Measurements from ENCODE around the gene ZNF550. TPM values are rescaled to one million over a fixed set of nuclear protein-coding genes. Genes with fewer than 3 reads are reported as not detected.

Gene ZNF550
- polyA plus RNA-seq, result 8.8 TPM

GRCh38 chr19:57559404-57560025, at the start of gene ZNF550:
TSS of gene ZNF550 (minus strand) at chr19:57559863. CDS start at chr19:57559682, 181 bp downstream.
- Mint-ChIP-seq H3K36me3 (peaks cover 14% of the 10 kb centered on the region), H3K4me3 (peak within 1 kb of the TSS; percentile 88 to 99 (median 95)), H3K9me3 (peaks cover 10 to 28% (median 23%) of the 10 kb centered on the region in 3 donors), H3K27ac (peak within 1 kb of the TSS in 2 of 3 donors; percentile 67 to 88), H3K27me3 (no peaks in the 10 kb centered on the region), H3K4me1 (peaks cover 10 to 21% (median 18%) of the 10 kb centered on the region in 3 donors)

GRCh38 chr19:57606931-57607330, 47.3 kb upstream of the ZNF550 start:
- peaks cover 15 to 37% (median 22%) of the 10 kb centered on the region in 3 donors for H3K9me3 Mint-ChIP-seq

GRCh38 chr19:57599761-57600383, 40.2 kb upstream of the ZNF550 start, which contains the start of gene ZNF530:
TSS of gene ZNF530 (plus strand) at chr19:57599885. CDS start at chr19:57604346, 4,461 bp downstream.
- Mint-ChIP-seq H3K9me3 (peaks cover 10 to 36% (median 22%) of the 10 kb centered on the region in 3 donors), H3K27me3 (peaks cover 3% of the 10 kb centered on the region), H3K4me1 (peaks cover 4 to 12% (median 5%) of the 10 kb centered on the region in 3 donors), H3K27ac (peak within 1 kb of the TSS; percentile 10 to 78 (median 24)), H3K36me3 (peaks cover 24% of the 10 kb centered on the region), H3K4me3 (peak within 1 kb of the TSS; percentile 88 to 95 (median 92))

More at GRCh38 chr19:57606931-57607330, 47.3 kb upstream of the ZNF550 start:
- Mint-ChIP-seq H3K27me3 (no peaks in the 10 kb centered on the region), H3K36me3 (peaks cover 34% of the 10 kb centered on the region), H3K4me3 (no peak overlapping the region), H3K4me1 (peaks cover 0 to 2% (median 0%) of the 10 kb centered on the region in 3 donors), H3K27ac (no peak overlapping the region)

GRCh38 chr19:57599377-57599760, 39.7 kb upstream of the ZNF550 start:
- Mint-ChIP-seq H3K4me1 (peaks cover 4 to 12% (median 5%) of the 10 kb centered on the region in 3 donors), H3K27ac (peak overlapping the region; percentile 10 to 78 (median 24)), H3K27me3 (peaks cover 3% of the 10 kb centered on the region), H3K9me3 (peaks cover 10 to 31% (median 18%) of the 10 kb centered on the region in 3 donors), H3K4me3 (peak overlapping the region; percentile 88 to 95 (median 92)), H3K36me3 (peaks cover 21% of the 10 kb centered on the region)

GRCh38 chr19:57587529-57587928, 27.9 kb upstream of the ZNF550 start:
- H3K4me1 Mint-ChIP-seq, result peaks cover 7 to 18% (median 12%) of the 10 kb centered on the region in 3 donors
- no peaks in the 10 kb centered on the region for H3K27me3 Mint-ChIP-seq
- H3K36me3 Mint-ChIP-seq, result peaks cover 49% of the 10 kb centered on the region
- peak overlapping the region in 1 of 3 donors; percentile 20 for H3K27ac Mint-ChIP-seq
- H3K9me3 Mint-ChIP-seq, result peaks cover 29 to 49% (median 34%) of the 10 kb centered on the region in 3 donors
- peak overlapping the region in 2 of 4 donors; percentile 1 to 33 for H3K4me3 Mint-ChIP-seq

- H3K27ac Mint-ChIP-seq, result peak within 1 kb of the TSS; percentile 53 to 92 (median 83)
- peak within 1 kb of the TSS; percentile 90 to 100 (median 94) for H3K4me3 Mint-ChIP-seq
- H3K4me1 Mint-ChIP-seq, result peaks cover 11 to 20% (median 18%) of the 10 kb centered on the region in 3 donors
- peaks cover 21 to 29% (median 26%) of the 10 kb centered on the region in 3 donors for H3K9me3 Mint-ChIP-seq
- no peaks in the 10 kb centered on the region for H3K27me3 Mint-ChIP-seq
- H3K36me3 Mint-ChIP-seq, result peaks cover 31% of the 10 kb centered on the region
Observed at GRCh38 chr19:57583521-57584416, 24.1 kb upstream of the ZNF550 start, which contains the start of gene ZIK1. TSS of gene ZIK1 (plus strand) at chr19:57584145. CDS start at chr19:57584357, 212 bp downstream.

GRCh38 chr19:57583104-57583520, 23.4 kb upstream of the ZNF550 start:
- Mint-ChIP-seq H3K4me3 (peak overlapping the region in 3 of 4 donors; percentile 9 to 93 (median 90)), H3K9me3 (peaks cover 17 to 28% (median 23%) of the 10 kb centered on the region in 3 donors), H3K36me3 (peaks cover 25% of the 10 kb centered on the region), H3K4me1 (peaks cover 13 to 20% (median 19%) of the 10 kb centered on the region in 3 donors), H3K27me3 (no peaks in the 10 kb centered on the region), H3K27ac (no peak overlapping the region)

GRCh38 chr19:57578487-57579205, 19.0 kb upstream of the ZNF550 start, which contains the start of gene ZNF416:
TSS of gene ZNF416 (minus strand) at chr19:57578911. CDS start at chr19:57578704, 207 bp downstream.
- H3K4me1 Mint-ChIP-seq, result peaks cover 8 to 17% (median 16%) of the 10 kb centered on the region in 3 donors
- peaks cover 12 to 35% (median 27%) of the 10 kb centered on the region in 3 donors for H3K9me3 Mint-ChIP-seq
- H3K27me3 Mint-ChIP-seq, result no peaks in the 10 kb centered on the region
- peaks cover 32% of the 10 kb centered on the region for H3K36me3 Mint-ChIP-seq
- H3K4me3 Mint-ChIP-seq, result peak within 1 kb of the TSS; percentile 83 to 94 (median 91)
- peak within 1 kb of the TSS; percentile 67 to 88 (median 85) for H3K27ac Mint-ChIP-seq

- Mint-ChIP-seq H3K4me3 (peak overlapping the region in 3 of 4 donors; percentile 23 to 74 (median 62)), H3K9me3 (peaks cover 13 to 43% (median 39%) of the 10 kb centered on the region in 3 donors), H3K27me3 (no peaks in the 10 kb centered on the region), H3K27ac (peak overlapping the region in 1 of 3 donors; percentile 34), H3K36me3 (peaks cover 40% of the 10 kb centered on the region), H3K4me1 (peaks cover 6 to 16% (median 15%) of the 10 kb centered on the region in 3 donors)
Observed at GRCh38 chr19:57576661-57577060, 17.0 kb upstream of the ZNF550 start.

- Mint-ChIP-seq H3K27me3 (no peaks in the 10 kb centered on the region), H3K4me3 (peak overlapping the region in 1 of 4 donors; percentile 17), H3K27ac (no peak overlapping the region), H3K36me3 (peaks cover 39% of the 10 kb centered on the region), H3K9me3 (peaks cover 13 to 47% (median 40%) of the 10 kb centered on the region in 3 donors), H3K4me1 (peaks cover 0 to 8% (median 8%) of the 10 kb centered on the region in 3 donors)
Observed at GRCh38 chr19:57572415-57572947, 12.8 kb upstream of the ZNF550 start.

GRCh38 chr19:57570707-57571106, 11.0 kb upstream of the ZNF550 start:
- no peak overlapping the region for H3K27ac Mint-ChIP-seq
- no peak overlapping the region for H3K4me3 Mint-ChIP-seq
- H3K4me1 Mint-ChIP-seq, result no peaks in the 10 kb centered on the region
- peaks cover 27% of the 10 kb centered on the region for H3K36me3 Mint-ChIP-seq
- no peaks in the 10 kb centered on the region for H3K27me3 Mint-ChIP-seq
- H3K9me3 Mint-ChIP-seq, result peaks cover 14 to 51% (median 41%) of the 10 kb centered on the region in 3 donors

- Mint-ChIP-seq H3K27me3 (no peaks in the 10 kb centered on the region), H3K4me1 (no peaks in the 10 kb centered on the region), H3K36me3 (no peaks in the 10 kb centered on the region), H3K9me3 (peaks cover 21 to 47% (median 45%) of the 10 kb centered on the region in 3 donors), H3K4me3 (no peak overlapping the region), H3K27ac (no peak overlapping the region)
Observed at GRCh38 chr19:57566396-57567265, 7.0 kb upstream of the ZNF550 start.

All from IgD-negative memory B cell (primary cell).